Stimulated activated memory B cell treated with anti-CD40 and anti-IgM and Interleukin-4, amounts not matched to agents 10 μg/mL and 1 μg/mL and 100 μg/mL, for 72 hours (primary cell): ENCODE results near the gene TUBB.
A peak's percentile ranks its signal among the peaks of the same experiment; 100 is the strongest.

Experiments used
- ATAC-seq: fragments of 150-1000 bp; cut with Tn5 transposase; 2 replicates; pipeline ENCODE4 v1.10.0; 2021
- H3K27ac Mint-ChIP-seq: one replicate; pipeline ENCODE4 v1.8.0; 2022; ENCODE audit warnings: mild to moderate bottlenecking, mixed read lengths
- H3K27me3 Mint-ChIP-seq: one replicate; pipeline ENCODE4 v1.8.0; 2022; ENCODE audit warnings: mixed read lengths
- H3K36me3 Mint-ChIP-seq: one replicate; pipeline ENCODE4 v1.8.0; 2022; ENCODE audit warnings: mixed read lengths
- H3K4me1 Mint-ChIP-seq: one replicate; pipeline ENCODE4 v1.8.0; 2022; ENCODE audit warnings: mixed read lengths
- H3K4me3 Mint-ChIP-seq: one replicate; pipeline ENCODE4 v1.8.0; 2022; ENCODE audit warnings: mild to moderate bottlenecking, moderate library complexity, mixed read lengths
- H3K9me3 Mint-ChIP-seq: one replicate; pipeline ENCODE4 v1.8.0; 2022; ENCODE audit warnings: mixed read lengths

Gene TUBB

DNA sequence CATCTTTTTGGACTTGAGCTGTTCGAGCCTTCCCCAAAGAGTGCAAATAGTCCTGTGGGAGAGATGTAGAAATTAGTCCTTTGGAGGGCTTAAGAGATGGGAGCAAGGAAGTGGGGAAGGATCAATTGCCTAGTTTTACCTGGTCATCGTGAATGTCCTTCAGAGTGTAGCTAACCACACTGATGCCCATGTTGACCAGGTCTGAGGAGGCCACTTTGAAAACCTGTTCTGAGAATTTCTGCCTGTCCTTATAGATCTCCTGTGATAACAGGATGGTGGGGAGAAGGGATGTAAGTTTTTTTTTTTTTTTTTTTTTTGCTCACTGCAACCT lies 20.4 kb downstream of the TUBB start:
- Mint-ChIP-seq H3K4me3 (no peak overlapping the region), H3K27ac (peak overlapping the region; percentile 40), H3K36me3 (peaks cover 46% of the 10 kb centered on the region), H3K9me3 (no peaks in the 10 kb centered on the region), H3K4me1 (peaks cover 58% of the 10 kb centered on the region), H3K27me3 (no peaks in the 10 kb centered on the region)
- ATAC-seq, result no peak

DNA sequence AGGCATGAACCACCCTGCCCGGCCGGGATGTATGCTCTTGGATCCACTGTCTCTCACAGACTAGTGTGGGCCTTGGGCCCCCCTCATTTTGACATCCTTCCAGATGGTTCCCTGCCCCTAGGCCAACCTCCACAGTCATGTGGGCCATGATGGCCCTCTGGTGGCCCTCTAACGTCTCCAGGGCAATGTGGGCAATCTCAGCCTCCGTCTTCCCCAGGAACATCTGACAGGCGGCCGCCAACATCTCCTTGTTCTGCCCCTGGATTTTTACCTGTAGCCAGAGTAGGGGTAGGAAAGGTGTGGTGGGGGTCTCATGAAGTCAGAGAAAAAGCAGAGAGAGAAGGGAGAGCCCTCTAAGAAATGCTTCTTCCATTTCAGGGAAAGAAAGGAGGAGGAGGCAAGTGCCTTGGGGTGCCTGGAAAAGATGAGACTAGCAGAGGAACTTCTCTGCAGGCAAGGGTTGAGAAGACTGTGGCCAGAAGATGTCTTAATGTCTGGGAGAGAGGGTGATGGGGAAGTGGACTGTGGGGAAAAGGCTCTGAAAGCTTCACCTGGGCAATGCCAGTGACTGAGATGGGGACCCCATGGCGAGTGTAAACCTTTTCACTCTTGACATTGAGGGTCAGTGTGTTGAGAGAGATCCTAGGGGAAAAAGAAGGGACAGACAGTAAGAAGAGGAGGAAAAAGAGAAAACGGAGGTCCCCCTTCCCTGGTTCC lies 21.1 kb downstream of the TUBB start:
- H3K4me1 Mint-ChIP-seq, result peaks cover 51% of the 10 kb centered on the region
- no peaks in the 10 kb centered on the region for H3K27me3 Mint-ChIP-seq
- H3K27ac Mint-ChIP-seq, result peak overlapping the region; percentile 83
- H3K36me3 Mint-ChIP-seq, result peaks cover 41% of the 10 kb centered on the region
- H3K4me3 Mint-ChIP-seq, result peak overlapping the region; percentile 90
- no peaks in the 10 kb centered on the region for H3K9me3 Mint-ChIP-seq
- ATAC-seq, result no peak

DNA sequence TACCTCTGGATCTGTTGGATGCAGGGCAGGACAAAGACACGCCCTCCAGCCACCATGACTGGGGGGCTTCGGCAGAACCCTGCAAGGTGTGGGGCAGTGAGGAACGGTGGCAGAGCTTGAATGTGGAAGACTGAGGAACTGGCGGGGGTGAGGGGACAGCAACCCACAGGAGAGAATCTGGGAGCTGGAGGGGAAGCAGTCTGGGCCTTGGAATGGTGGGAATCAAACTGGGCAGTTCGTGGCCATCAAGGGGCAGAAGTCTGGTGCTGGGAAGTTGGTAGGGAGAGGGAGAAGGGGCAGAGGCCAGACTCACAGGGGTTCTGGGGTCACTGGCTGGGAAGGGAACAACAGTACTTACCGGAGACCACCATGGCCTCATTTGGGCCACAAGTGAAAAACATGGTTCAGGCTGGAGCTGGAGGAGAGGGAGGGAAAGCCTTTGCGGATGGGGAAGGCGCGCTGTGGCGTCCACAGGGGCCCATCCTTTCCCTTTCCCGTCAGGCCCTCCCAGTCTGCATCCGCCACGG lies 21.7 kb downstream of the TUBB start:
- H3K36me3 Mint-ChIP-seq, result peaks cover 36% of the 10 kb centered on the region
- peak overlapping the region; percentile 83 for H3K27ac Mint-ChIP-seq
- no peaks in the 10 kb centered on the region for H3K27me3 Mint-ChIP-seq
- no peak for ATAC-seq
- peak overlapping the region; percentile 90 for H3K4me3 Mint-ChIP-seq
- H3K4me1 Mint-ChIP-seq, result peaks cover 45% of the 10 kb centered on the region
- H3K9me3 Mint-ChIP-seq, result no peaks in the 10 kb centered on the region

DNA sequence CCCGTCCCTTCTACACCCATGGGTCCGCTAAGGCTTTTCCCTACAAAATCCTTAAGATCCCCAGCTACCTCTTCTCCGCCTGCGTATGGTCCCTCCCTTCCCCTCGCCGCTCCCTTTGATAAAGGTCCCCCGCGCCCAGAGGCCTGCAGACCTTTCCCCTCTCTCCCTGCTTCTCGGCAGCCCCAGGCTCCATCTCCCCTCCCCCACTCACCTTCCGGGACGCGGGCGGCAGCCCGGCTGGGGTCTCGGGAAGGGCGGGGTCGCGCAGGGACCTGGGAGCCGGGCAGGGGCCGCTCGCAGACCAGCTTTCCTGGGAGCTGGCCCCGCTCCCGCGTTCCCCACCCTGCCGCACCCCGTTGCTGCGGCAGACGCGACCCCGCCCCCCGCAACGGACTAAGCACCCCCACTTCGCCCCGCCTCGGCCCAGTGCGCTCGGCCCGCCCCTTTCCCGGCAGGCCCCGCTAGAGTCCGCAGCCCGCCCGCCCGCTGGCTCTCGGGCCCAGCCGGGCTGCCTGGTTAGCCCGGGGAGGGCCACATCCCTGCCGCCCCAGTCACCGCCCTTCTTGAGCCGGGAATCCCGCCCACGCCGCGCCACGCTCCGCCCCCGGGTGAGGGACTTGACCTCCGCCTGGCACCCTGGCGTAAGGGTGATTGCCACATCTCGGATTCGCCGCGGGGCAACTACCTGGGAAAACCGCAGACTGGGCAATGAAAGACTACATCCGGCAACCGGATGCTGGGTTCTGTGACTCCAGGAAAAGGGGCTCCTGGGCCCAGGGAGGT lies 22.4 kb downstream of the TUBB start, which contains the start of gene FLOT1:
Gene FLOT1 (minus strand): TSS at position 372 of the 783 bp plus-strand sequence. CDS start 498 bp downstream, outside the sequence.
- Mint-ChIP-seq H3K4me1 (peaks cover 38% of the 10 kb centered on the region), H3K4me3 (peak within 1 kb of the TSS; percentile 90), H3K27me3 (no peaks in the 10 kb centered on the region), H3K9me3 (no peaks in the 10 kb centered on the region), H3K27ac (peak within 1 kb of the TSS; percentile 83), H3K36me3 (peaks cover 30% of the 10 kb centered on the region)
- ATAC-seq, result peak; percentile 94

DNA sequence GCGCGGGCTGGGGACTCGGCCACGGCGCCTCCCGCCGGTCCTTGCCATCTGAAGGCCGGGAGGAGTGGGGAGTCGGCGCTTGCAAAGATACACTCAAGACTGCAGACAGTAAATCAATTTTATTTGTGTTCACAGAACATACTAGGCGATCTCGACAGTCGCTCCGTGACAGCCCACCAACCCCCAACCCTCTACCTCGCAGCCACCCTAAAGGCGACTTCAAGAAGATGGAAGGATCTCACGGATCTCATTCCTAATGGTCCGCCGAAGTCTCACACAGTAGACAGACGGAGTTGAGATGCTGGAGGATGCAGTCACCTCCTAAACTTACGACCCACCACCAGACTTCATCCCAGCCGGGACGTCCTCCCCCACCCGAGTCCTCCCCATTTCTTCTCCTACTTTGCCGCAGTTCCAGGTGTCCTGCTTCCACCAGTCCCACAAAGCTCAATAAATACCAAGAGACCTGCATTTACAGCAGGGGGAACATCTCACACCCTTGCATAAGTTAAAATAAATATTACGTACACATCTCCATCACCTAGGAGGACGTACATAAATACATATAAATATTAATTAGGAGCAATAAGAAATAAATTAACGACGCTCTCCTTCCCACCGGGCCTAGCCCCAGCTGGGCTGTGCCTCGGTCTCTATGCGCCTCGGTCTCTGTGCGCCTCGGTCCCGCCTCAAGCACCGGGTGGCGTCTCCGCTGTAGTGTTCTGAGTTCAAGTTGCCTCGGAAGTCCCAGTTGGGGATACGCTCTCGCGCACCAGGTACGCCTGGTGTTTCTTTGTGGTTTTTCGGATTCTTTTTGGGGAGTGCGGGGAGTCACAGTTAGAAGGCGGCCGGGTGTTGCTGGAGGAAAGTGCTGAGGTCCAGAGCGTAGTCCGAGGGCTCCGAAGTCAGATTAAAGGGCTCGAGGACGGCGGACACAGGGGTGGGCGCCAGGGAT lies 23.2 kb downstream of the TUBB start:
- Mint-ChIP-seq H3K36me3 (peaks cover 27% of the 10 kb centered on the region), H3K27ac (peak overlapping the region; percentile 83), H3K9me3 (no peaks in the 10 kb centered on the region), H3K4me1 (peaks cover 33% of the 10 kb centered on the region), H3K27me3 (no peaks in the 10 kb centered on the region), H3K4me3 (peak overlapping the region; percentile 90)
- ATAC-seq, result peak; percentile 42

DNA sequence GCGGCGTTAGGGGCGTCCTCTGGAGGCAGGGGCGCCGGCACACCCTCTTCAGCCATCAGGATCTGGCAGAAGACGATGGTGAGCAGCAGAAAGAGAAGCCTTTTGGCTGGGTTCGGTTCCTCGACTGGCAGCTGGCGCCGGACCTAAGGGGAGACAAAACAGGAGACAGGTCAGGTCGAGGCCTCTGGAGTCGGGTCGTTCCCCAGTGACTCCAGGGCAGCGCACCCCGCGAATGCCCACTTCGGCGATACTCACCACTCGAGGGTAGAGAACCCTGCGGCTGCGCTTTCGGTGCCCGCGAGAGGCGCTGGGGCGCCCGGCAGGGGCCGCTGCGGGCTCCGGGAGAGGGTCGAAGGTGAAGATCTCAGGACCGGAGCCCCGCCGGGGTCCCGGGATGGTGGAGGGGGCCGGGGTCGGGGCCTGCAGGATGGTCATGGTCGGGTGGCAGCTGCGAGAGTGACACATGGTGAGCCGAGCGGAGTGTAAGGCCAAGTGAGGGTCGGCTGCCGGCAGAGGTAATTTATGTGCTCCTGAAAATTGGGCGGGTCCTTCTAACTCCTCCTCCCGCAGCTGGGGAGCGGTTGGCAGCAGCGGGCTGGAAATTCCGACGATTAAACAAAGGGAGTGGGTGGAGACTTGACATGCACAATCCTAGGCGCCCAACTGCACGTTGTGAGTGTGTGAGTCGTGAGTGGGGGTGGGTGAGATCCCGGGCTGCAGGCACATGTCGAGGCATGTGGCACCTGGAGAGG lies 24.1 kb downstream of the TUBB start, which contains the start of gene IER3:
Gene IER3 (minus strand): TSS at position 494 of the 752 bp plus-strand sequence. CDS start 29 bp downstream, at position 465.
- Mint-ChIP-seq H3K27ac (peak within 1 kb of the TSS; percentile 83), H3K36me3 (peaks cover 27% of the 10 kb centered on the region)

DNA sequence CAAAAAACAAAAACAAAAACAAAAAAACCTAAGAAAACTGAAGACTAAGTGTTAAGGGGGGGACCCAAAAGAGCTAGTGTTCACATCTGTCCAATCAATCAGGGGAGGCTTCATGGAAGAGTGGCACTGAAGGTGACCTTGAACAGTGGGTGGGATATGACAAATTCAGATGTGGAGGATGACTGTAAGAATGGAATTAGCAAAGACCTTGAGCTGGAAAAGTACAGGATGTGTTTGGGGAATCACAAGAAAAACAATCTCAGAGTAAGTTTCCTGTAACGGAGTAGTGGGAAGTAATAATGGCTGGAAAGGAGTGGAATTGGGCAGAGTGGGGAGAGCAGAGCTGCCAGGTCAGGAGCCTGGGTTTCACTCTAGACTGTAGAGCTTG lies 27.1 kb downstream of the TUBB start:
- H3K9me3 Mint-ChIP-seq, result no peaks in the 10 kb centered on the region
- ATAC-seq, result no peak
- no peak overlapping the region for H3K4me3 Mint-ChIP-seq
- H3K27me3 Mint-ChIP-seq, result no peaks in the 10 kb centered on the region
- H3K36me3 Mint-ChIP-seq, result peaks cover 7% of the 10 kb centered on the region
- H3K4me1 Mint-ChIP-seq, result peaks cover 21% of the 10 kb centered on the region
- no peak overlapping the region for H3K27ac Mint-ChIP-seq

More for the DNA sequence above, 24.1 kb downstream of the TUBB start, which contains the start of gene IER3:
- peaks cover 33% of the 10 kb centered on the region for H3K4me1 Mint-ChIP-seq
- peak within 1 kb of the TSS; percentile 90 for H3K4me3 Mint-ChIP-seq
- ATAC-seq, result peak; percentile 66
- no peaks in the 10 kb centered on the region for H3K27me3 Mint-ChIP-seq
- H3K9me3 Mint-ChIP-seq, result no peaks in the 10 kb centered on the region

DNA sequence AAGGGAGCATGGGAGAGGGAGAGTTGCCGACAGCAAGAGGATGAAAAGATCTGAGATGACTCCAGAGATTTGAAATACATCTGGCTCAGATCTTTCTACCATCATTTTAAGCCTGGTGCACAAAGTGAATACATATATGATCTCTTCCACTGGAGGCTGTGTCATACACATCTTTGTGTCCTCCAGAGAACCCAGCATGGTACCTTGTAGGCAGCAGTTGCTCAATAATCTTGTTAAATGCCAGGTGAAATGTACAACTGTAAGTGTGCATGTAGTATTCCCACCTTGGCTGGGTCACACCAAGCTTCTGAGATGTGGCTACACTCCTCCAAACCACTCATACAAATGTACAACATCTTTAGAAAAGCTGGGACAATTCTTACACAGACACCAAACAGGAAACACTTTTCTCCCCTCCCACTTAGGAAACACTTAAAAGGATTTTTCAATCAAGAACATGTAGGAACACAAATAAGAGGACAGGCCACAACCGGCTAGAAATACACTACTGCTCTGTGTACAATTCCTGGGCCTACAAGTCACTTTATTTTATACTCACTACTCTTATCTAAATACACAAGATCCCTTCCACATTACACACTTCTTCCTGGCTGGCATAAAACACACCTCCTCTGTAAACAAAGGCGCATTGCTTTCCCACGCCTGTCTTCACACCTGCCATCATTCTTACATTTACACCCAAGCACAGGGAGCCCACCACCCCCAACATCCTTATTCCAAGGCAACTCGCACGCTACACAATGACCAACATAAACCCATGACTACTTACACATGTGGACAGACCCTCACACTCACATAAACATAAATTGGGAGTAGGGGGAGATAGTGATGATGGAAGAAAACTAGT lies 28.0 kb downstream of the TUBB start:
- no peak overlapping the region for H3K4me3 Mint-ChIP-seq
- no peak overlapping the region for H3K27ac Mint-ChIP-seq
- peaks cover 25% of the 10 kb centered on the region for H3K4me1 Mint-ChIP-seq
- peaks cover 7% of the 10 kb centered on the region for H3K36me3 Mint-ChIP-seq
- no peaks in the 10 kb centered on the region for H3K27me3 Mint-ChIP-seq
- no peak for ATAC-seq
- H3K9me3 Mint-ChIP-seq, result no peaks in the 10 kb centered on the region

DNA sequence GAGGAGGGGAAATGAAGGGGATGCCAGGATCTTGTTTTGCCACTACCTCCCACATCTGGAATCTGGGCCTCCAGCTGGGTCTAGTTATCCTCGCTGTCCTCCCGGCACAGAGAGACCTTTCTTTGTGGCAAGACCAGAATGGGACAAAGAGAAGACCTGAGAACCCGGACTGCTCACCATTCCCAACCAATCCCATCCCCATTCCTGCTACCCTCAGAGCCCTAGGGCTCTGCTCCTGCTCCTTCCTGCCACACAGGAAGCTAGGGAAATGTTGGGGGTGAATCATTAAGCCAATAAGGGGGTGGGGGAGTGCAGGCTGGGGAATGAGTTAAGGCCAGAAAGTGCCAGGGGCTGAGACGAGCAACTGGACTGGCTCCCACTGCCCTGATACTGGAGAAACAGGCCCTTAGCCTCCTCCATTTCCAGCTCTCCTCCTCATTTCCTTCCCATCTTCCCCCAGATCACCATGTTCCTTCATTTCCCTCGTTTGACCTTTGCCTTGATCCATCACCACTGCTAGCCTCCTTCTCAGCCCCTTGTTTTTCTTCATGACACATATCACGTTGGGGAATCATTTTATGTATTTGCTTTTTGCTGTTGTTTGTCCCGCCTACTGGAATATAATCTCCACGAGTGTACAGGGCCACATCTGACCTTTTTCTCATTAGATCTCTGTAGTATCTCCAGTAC lies 28.8 kb downstream of the TUBB start:
- peaks cover 16% of the 10 kb centered on the region for H3K4me1 Mint-ChIP-seq
- no peaks in the 10 kb centered on the region for H3K27me3 Mint-ChIP-seq
- H3K4me3 Mint-ChIP-seq, result no peak overlapping the region
- ATAC-seq, result no peak
- H3K36me3 Mint-ChIP-seq, result no peaks in the 10 kb centered on the region
- no peaks in the 10 kb centered on the region for H3K9me3 Mint-ChIP-seq
- H3K27ac Mint-ChIP-seq, result no peak overlapping the region

DNA sequence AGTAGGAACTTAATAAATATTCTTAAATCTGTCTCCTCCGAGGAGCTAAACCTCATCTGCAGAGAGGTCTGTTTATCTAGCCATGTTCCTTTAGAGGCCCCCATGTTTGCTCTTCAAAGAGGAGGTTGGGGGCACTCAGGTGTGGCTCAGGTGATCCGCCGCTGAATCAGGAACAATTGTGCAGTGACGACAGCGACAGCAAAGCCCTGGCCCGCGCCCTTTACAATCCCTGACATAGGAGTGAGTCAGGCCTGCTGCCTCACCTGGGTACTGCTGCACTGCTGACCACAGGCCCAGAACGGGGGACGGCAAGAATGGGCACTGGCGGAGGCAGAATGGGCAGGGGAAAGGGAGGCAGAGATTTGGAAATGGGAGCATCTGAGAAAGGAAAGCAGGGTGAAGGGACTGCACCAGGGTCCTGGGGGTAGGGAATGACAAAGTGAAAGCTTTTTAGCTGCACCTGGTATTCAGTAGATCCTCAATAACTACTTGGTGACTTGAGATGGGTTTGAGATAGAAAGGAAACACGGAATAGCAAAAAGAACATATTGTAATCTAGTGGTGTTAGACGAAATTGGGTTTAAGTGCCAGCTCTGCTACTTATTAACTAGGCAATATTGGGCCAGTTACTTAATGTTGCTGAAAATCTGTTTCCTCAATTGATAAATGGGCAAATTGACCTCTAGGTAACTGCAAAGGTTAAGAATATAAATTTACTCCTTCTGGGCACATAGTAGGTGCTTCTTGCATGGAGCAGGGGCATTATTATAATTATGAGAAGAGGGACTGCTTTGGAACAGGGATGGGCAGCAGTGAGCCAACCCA lies 29.6 kb downstream of the TUBB start:
- H3K27me3 Mint-ChIP-seq, result no peaks in the 10 kb centered on the region
- no peak overlapping the region for H3K4me3 Mint-ChIP-seq
- no peaks in the 10 kb centered on the region for H3K9me3 Mint-ChIP-seq
- peaks cover 10% of the 10 kb centered on the region for H3K4me1 Mint-ChIP-seq
- no peak for ATAC-seq
- no peak overlapping the region for H3K27ac Mint-ChIP-seq
- H3K36me3 Mint-ChIP-seq, result no peaks in the 10 kb centered on the region

DNA sequence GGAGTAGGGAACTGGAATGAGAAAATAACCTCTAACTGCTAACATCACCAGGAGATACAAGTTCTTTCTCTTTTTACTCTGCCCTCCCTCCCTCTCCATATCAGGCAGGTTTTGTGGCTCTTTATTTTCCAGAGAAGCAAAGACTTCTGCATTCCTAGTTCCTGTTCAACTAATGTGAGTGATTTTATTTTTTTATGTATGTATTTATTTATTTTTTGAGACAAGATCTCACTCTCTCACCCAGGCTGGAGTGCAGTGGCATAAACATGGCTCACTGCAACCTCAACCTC lies 30.2 kb downstream of the TUBB start:
- Mint-ChIP-seq H3K27me3 (no peaks in the 10 kb centered on the region), H3K4me3 (no peak overlapping the region), H3K4me1 (peaks cover 10% of the 10 kb centered on the region), H3K36me3 (no peaks in the 10 kb centered on the region), H3K27ac (no peak overlapping the region), H3K9me3 (no peaks in the 10 kb centered on the region)
- no peak for ATAC-seq

DNA sequence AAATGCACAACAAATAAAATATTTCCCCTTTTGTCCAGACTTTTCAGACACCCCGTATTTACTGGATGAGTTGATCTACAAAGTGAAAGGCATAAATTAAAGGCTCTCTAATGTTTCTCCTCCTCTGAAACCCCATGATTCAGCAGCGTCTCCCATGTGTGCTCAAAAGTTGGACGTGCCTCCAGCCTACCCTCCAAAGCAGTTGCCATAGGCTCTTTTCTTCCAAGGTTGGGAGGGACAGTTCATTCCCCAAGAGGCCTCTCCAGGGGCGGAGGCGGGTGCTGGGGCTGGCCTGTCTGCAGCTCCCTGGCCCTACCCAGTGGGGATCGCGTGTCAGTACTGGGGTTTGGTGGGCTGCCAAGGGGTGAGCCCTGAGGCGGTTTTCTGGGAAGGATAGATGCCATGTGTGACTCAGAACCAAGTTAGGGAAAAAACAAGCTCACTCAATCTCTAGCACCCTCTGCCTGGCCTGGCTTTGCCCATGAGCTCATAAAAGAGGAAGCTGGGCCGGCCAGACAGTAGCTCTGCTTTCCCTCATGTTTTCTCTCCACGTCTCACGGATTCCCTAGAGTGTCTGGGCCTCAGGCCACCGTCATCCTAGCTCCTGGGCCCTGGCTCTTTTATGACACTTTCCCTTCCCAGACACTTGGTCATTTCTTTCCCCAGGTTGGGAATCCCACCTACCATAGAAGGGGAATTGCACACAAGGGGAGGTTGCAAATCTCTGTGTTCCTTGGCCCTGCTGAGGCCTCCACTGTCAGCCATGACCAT lies 32.2 kb downstream of the TUBB start:
- Mint-ChIP-seq H3K4me3 (no peak overlapping the region), H3K27me3 (no peaks in the 10 kb centered on the region), H3K27ac (no peak overlapping the region), H3K4me1 (peaks cover 12% of the 10 kb centered on the region), H3K36me3 (no peaks in the 10 kb centered on the region), H3K9me3 (no peaks in the 10 kb centered on the region)
- peak; percentile 68 for ATAC-seq
